Rectal smooth muscle tissue (tissue), 1 donor: ENCODE data around the gene TPSD1.
"Not testable (repeated sequence)": the region's sequence is repeated elsewhere in the genome, so short reads cannot be mapped to it uniquely, and the experiment has no call there.

ENCODE experiments used
- H3K27ac ChIP-seq: one replicate; pipeline ENCODE4 v1.7.0; 2013; ENCODE audit warnings: low read depth, low read length, inconsistent platforms
- H3K27me3 ChIP-seq: one replicate; pipeline ENCODE4 v1.7.0; 2013; ENCODE audit warnings: low read length; ENCODE audit not compliant: control insufficient read depth, insufficient read depth
- H3K36me3 ChIP-seq: one replicate; pipeline ENCODE4 v1.7.0; 2013; ENCODE audit warnings: low read length; ENCODE audit not compliant: control insufficient read depth, insufficient read depth
- H3K4me1 ChIP-seq: one replicate; pipeline ENCODE4 v1.7.0; 2013; ENCODE audit warnings: low read length; ENCODE audit not compliant: control insufficient read depth, insufficient read depth
- H3K4me3 ChIP-seq: one replicate; pipeline ENCODE4 v1.7.0; 2013; ENCODE audit warnings: low read length
- H3K9ac ChIP-seq: one replicate; pipeline ENCODE4 v1.7.0; 2013; ENCODE audit warnings: low read length

The TPSD1 gene

DNA sequence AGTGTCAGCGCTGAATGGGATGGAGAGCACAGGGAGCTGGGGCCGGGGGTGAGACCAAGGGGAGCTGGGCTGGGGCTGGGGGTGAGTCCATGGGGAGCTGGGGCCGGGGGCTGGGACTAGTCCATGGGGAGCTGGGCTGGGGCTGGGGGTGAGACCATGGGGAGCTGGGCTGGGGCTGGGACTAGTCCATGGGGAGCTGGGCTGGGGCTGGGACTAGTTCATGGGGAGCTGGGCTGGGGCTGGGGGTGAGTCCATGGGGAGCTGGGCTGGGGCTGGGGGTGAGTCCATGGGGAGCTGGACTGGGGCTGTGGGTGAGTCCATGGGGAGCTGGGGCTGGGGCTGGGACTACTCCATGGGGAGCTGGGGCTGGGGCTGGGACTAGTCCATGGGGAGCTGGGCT is 1.0 kb upstream of the TPSD1 start:
- not testable (repeated sequence) for H3K9ac ChIP-seq, H3K4me1 ChIP-seq, H3K27me3 ChIP-seq, H3K36me3 ChIP-seq, H3K27ac ChIP-seq, H3K4me3 ChIP-seq

- H3K36me3 ChIP-seq, H3K9ac ChIP-seq, H3K27me3 ChIP-seq, H3K4me3 ChIP-seq, H3K4me1 ChIP-seq, H3K27ac ChIP-seq: not testable (repeated sequence)
Measured at GRCh38 chr16:1256296-1256873, 516 bp downstream of the TPSD1 start.

GRCh38 chr16:1256874-1257322 is 1.0 kb downstream of the TPSD1 start:
- Histone ChIP-seq H3K36me3 (no peaks in the 10 kb centered on the region), H3K27ac (no peak overlapping the region), H3K4me1 (no peaks in the 10 kb centered on the region), H3K4me3 (no peak overlapping the region), H3K9ac (no peak overlapping the region), H3K27me3 (peaks cover 11% of the 10 kb centered on the region)

DNA sequence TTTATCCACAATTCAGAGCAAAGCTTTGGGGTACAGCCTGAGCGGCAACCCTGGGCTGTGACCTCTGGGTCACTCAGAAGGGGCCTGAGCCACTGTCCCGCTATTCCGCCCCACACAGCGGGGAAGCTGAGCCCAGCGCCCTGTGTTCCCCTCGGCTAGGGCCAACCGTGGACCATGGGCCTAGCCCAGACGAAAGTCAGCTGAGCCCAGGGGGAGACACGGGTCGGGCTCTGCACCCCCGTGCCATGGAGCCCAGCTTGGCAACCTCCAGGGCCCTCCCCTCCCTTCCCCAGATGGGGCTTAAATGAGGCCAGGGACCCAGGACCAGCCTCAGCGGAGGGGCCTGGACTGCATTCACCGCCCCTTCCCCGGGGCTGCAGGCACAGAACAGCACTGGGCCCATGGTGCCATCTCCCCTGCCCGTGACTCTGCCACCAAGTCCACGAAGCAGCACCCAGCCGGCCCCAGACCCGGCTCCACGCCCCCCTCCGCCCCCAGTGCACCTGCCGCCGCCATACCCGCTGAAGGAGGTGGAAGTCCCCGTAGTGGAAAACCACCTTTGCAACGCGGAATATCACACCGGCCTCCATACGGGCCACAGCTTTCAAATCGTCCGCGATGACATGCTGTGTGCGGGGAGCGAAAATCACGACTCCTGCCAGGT is 1.8 kb downstream of the TPSD1 start:
- H3K4me3 ChIP-seq, result no peak overlapping the region
- H3K27me3 ChIP-seq, result peaks cover 11% of the 10 kb centered on the region

DNA sequence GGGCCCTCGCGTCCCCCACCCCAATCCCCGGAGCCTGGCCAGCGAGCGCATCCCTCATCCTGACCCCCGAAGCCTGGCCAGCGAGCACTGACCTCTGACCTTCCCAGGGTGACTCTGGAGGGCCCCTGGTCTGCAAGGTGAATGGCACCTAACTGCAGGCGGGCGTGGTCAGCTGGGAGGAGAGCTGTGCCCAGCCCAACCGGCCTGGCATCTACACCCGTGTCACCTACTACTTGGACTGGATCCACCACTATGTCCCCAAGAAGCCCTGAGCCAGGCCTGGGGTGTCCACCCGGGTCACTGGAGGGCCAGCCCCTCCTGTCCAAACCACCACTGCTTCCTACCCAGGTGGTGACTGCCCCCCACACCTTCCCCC is 2.3 kb downstream of the TPSD1 start:
- peaks cover 11% of the 10 kb centered on the region for H3K27me3 ChIP-seq
- H3K4me3 ChIP-seq, result no peak overlapping the region

More for the DNA sequence above, 1.8 kb downstream of the TPSD1 start:
- H3K9ac ChIP-seq, result no peak overlapping the region
- H3K27ac ChIP-seq, result no peak overlapping the region
- no peaks in the 10 kb centered on the region for H3K4me1 ChIP-seq
- H3K36me3 ChIP-seq, result no peaks in the 10 kb centered on the region

DNA sequence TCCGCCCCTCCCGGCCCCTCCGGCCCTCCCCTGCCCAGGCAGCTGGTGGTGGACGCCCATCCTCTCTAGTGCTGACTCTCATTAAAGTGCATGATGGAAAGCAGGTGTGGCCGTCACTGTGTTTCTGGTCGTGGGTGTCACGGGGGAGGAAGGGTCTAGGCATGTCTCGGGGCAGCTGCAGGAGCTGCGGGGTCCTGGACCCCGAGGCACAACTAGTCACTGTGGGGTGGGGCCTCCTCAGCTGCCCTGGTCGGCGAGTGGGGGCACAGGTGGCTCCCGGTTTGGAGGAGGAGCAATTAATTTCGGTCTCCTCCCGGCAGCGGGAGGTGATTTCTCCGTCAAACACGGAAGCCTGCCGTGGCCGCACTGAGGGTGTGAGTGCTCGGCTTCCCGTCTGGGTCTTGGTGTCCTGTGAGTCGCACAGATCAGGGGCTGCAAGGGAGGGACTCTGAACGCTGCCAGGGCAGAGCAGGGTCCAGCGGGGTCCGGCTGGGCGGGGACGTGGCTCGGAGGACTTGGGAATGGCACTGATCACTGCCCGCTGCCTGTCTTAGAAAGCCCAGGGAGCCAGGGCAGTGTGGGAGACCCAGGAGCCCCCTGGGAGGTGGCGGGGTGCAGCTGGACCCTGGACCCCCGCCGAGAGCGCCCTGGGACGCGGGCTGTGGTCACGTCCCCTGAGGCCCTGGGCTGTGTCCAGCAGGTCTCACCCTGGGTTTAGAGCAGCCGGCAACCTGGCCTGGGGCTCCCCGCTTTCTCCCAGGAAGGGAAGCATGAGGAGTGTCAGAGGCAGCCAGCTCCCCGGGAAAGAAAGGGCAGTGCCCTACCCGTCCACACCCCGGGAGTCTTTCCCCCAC is 3.3 kb downstream of the TPSD1 start:
- no peak overlapping the region for H3K4me3 ChIP-seq
- no peaks in the 10 kb centered on the region for H3K4me1 ChIP-seq
- H3K36me3 ChIP-seq, result no peaks in the 10 kb centered on the region
- H3K9ac ChIP-seq, result no peak overlapping the region
- no peak overlapping the region for H3K27ac ChIP-seq
- peaks cover 11% of the 10 kb centered on the region for H3K27me3 ChIP-seq

More for the DNA sequence above, 2.3 kb downstream of the TPSD1 start:
- Histone ChIP-seq H3K9ac (no peak overlapping the region), H3K36me3 (no peaks in the 10 kb centered on the region), H3K4me1 (no peaks in the 10 kb centered on the region), H3K27ac (no peak overlapping the region)

GRCh38 chr16:1259760-1260068 is 3.8 kb downstream of the TPSD1 start:
- Histone ChIP-seq H3K9ac (no peak overlapping the region), H3K4me3 (no peak overlapping the region), H3K36me3 (no peaks in the 10 kb centered on the region), H3K27ac (no peak overlapping the region), H3K27me3 (peaks cover 11% of the 10 kb centered on the region), H3K4me1 (no peaks in the 10 kb centered on the region)

GRCh38 chr16:1260101-1260680 is 4.3 kb downstream of the TPSD1 start:
- Histone ChIP-seq H3K27ac (no peak overlapping the region), H3K4me1 (no peaks in the 10 kb centered on the region), H3K4me3 (no peak overlapping the region), H3K27me3 (peaks cover 11% of the 10 kb centered on the region), H3K36me3 (no peaks in the 10 kb centered on the region), H3K9ac (no peak overlapping the region)

- Histone ChIP-seq H3K27ac (no peak overlapping the region), H3K9ac (no peak overlapping the region), H3K4me3 (no peak overlapping the region), H3K4me1 (no peaks in the 10 kb centered on the region), H3K36me3 (no peaks in the 10 kb centered on the region), H3K27me3 (peaks cover 11% of the 10 kb centered on the region)
Measured at GRCh38 chr16:1261131-1261892, 5.4 kb downstream of the TPSD1 start.

- no peaks in the 10 kb centered on the region for H3K36me3 ChIP-seq
- no peaks in the 10 kb centered on the region for H3K4me1 ChIP-seq
- H3K27ac ChIP-seq, result no peak overlapping the region
- H3K27me3 ChIP-seq, result peaks cover 11% of the 10 kb centered on the region
- no peak overlapping the region for H3K9ac ChIP-seq
- no peak overlapping the region for H3K4me3 ChIP-seq
Measured at GRCh38 chr16:1262210-1262845, 6.5 kb downstream of the TPSD1 start.

- Histone ChIP-seq H3K36me3 (no peaks in the 10 kb centered on the region), H3K4me1 (no peaks in the 10 kb centered on the region), H3K27me3 (peaks cover 11% of the 10 kb centered on the region), H3K4me3 (no peak overlapping the region), H3K9ac (no peak overlapping the region), H3K27ac (no peak overlapping the region)
Measured at GRCh38 chr16:1262846-1263221, 7.0 kb downstream of the TPSD1 start.
